OCI-LY1 (cell line): ENCODE data around the gene PATE1.

Experiments
- H2AFZ ChIP-seq: fragments of 200-600 bp; sonication (generic), shearing (Covaris generic); 2 replicates; pipeline ENCODE4 v1.6.0; 2014; ENCODE audit warnings: antibody characterized with exemption, mild to moderate bottlenecking, low read length
- H3F3A ChIP-seq: fragments of 200-600 bp; sonication (generic), shearing (Covaris generic); 2 replicates; pipeline ENCODE4 v1.6.0; 2014; ENCODE audit warnings: mild to moderate bottlenecking, antibody characterized with exemption, low read length, moderate library complexity; ENCODE audit not compliant: insufficient read depth
- H3K27ac ChIP-seq: fragments of 200-600 bp; sonication (generic); 2 replicates; pipeline ENCODE4 v1.5.1; 2014; ENCODE audit warnings: low read length, mixed run types, mild to moderate bottlenecking, low read depth; ENCODE audit not compliant: poor library complexity, severe bottlenecking
- H3K27me3 ChIP-seq: fragments of 200-600 bp; sonication (generic); 2 replicates; pipeline ENCODE4 v1.6.0; 2014; ENCODE audit warnings: antibody characterized with exemption, mild to moderate bottlenecking, low read length, moderate library complexity; ENCODE audit not compliant: insufficient read depth
- H3K36me3 ChIP-seq: fragments of 200-600 bp; sonication (generic); 2 replicates; pipeline ENCODE4 v1.6.1; 2014; ENCODE audit warnings: mild to moderate bottlenecking, antibody characterized with exemption, low read length, moderate library complexity, mixed read lengths; ENCODE audit not compliant: insufficient read depth
- H3K4me1 ChIP-seq: fragments of 200-600 bp; sonication (generic); 2 replicates; pipeline ENCODE4 v1.5.1; 2014; ENCODE audit warnings: mild to moderate bottlenecking, low read length, moderate library complexity; ENCODE audit not compliant: insufficient read depth, severe bottlenecking
- H3K4me2 ChIP-seq: fragments of 200-600 bp; sonication (generic), shearing (Covaris generic); 2 replicates; pipeline ENCODE4 v1.6.1; 2014; ENCODE audit warnings: low read length
- H3K4me3 ChIP-seq: fragments of 200-600 bp; sonication (generic); 2 replicates; pipeline ENCODE4 v1.5.1; 2014; ENCODE audit warnings: low read length, low read depth, mild to moderate bottlenecking, mixed read lengths; ENCODE audit not compliant: poor library complexity, severe bottlenecking
- H3K79me2 ChIP-seq: fragments of 200-600 bp; shearing (Covaris generic); 2 replicates; pipeline ENCODE4 v1.6.1; 2016; ENCODE audit warnings: mixed run types, low read length, mixed read lengths; ENCODE audit not compliant: insufficient read depth
- H3K9ac ChIP-seq: fragments of 200-600 bp; sonication (generic), shearing (Covaris generic); 2 replicates; pipeline ENCODE4 v1.6.1; 2014; ENCODE audit warnings: mild to moderate bottlenecking, low read length, mixed read lengths
- H3K9me2 ChIP-seq: fragments of 200-600 bp; sonication (generic), shearing (Covaris generic); 2 replicates; pipeline ENCODE4 v1.6.1; 2014; ENCODE audit warnings: low read depth, mild to moderate bottlenecking, low read length, mixed read lengths
- H3K9me3 ChIP-seq: fragments of 200-600 bp; shearing (Covaris generic); 2 replicates; pipeline ENCODE4 v1.6.1; 2014; ENCODE audit warnings: low read length, mixed read lengths
- H4K20me1 ChIP-seq: fragments of 200-600 bp; sonication (generic), shearing (Covaris generic); 2 replicates; pipeline ENCODE4 v1.6.0; 2016; ENCODE audit warnings: mild to moderate bottlenecking, low read length; ENCODE audit not compliant: insufficient read depth
- CTCF ChIP-seq: fragments of 200-600 bp; sonication (generic), shearing (Covaris generic); IDR thresholded peaks from 2 replicates; pipeline ENCODE4 v1.5.1; 2017; ENCODE audit warnings: mild to moderate bottlenecking, antibody characterized with exemption, low read length, moderate library complexity, mixed read lengths
- EZH2 ChIP-seq: fragments of 200-600 bp; sonication (generic), shearing (Covaris generic); IDR thresholded peaks from 2 replicates; pipeline ENCODE4 v1.8.0; 2017; ENCODE audit warnings: borderline replicate concordance, mixed run types, mild to moderate bottlenecking, antibody characterized with exemption, low read length, moderate library complexity, mixed read lengths

Gene PATE1

GRCh38 chr11:125790825-125791224 lies 44.7 kb downstream of the PATE1 start:
- Histone ChIP-seq H3K9me2 (no peaks in the 10 kb centered on the region), H3K36me3 (no peaks in the 10 kb centered on the region), H3K4me1 (no peaks in the 10 kb centered on the region), H3K27me3 (no peaks in the 10 kb centered on the region), H3K79me2 (no peaks in the 10 kb centered on the region), H3K4me2 (no peak overlapping the region), H4K20me1 (no peaks in the 10 kb centered on the region), H3K9ac (no peak overlapping the region), H2AFZ (no peak overlapping the region), H3K4me3 (no peak overlapping the region), H3K9me3 (no peaks in the 10 kb centered on the region), H3K27ac (no peak overlapping the region), H3F3A (no peaks in the 10 kb centered on the region)
- TF ChIP-seq EZH2: no peak
- TF ChIP-seq CTCF: no peak

- Histone ChIP-seq H3F3A (no peaks in the 10 kb centered on the region), H3K4me3 (no peak overlapping the region), H4K20me1 (no peaks in the 10 kb centered on the region), H3K9me2 (no peaks in the 10 kb centered on the region), H3K9me3 (no peaks in the 10 kb centered on the region), H3K4me1 (no peaks in the 10 kb centered on the region), H3K4me2 (no peak overlapping the region), H3K27ac (no peak overlapping the region), H3K9ac (no peak overlapping the region), H2AFZ (no peak overlapping the region), H3K79me2 (no peaks in the 10 kb centered on the region), H3K36me3 (no peaks in the 10 kb centered on the region), H3K27me3 (no peaks in the 10 kb centered on the region)
- no peak for TF ChIP-seq EZH2
- TF ChIP-seq CTCF: no peak
These were observed 51.6 kb downstream of the PATE1 start for GRCh38 chr11:125797641-125798040.
